IMR-90 (cell line): ENCODE data around the gene CNIH2. TPM values are rescaled to one million over a fixed set of nuclear protein-coding genes. Genes with fewer than 3 reads are reported as not detected.

ENCODE experiments used
- ATAC-seq: fragments of 200-7000 bp; cut with Tn5 transposase; 2 replicates; pipeline ENCODE4 v1.9.1; 2020; ENCODE audit warnings: low read depth, mild to moderate bottlenecking, moderate library complexity
- BruUV-seq: library from RNA; stranded (reverse); fragments of 400-500 nt; replicated peaks from 2 replicates; lab custom pipeline; 2021; lab: Mats Ljungman, UMichigan
- CTCF ChIA-PET: fragments of 300-600 bp; formaldehyde crosslinking; extraction: SDS; loops from one replicate; lab custom pipeline; 2021; ENCODE audit warnings: antibody characterized with exemption; lab: Yijun Ruan, JAX
- POLR2A ChIA-PET: fragments of 300-600 bp; sonication (Branson Sonifier 250); formaldehyde crosslinking; loops from one replicate; lab custom pipeline; 2022; ENCODE audit warnings: antibody characterized with exemption; ENCODE audit not compliant: unreplicated experiment; lab: Charles Lee
- DNase-seq: peaks from one replicate; pipeline ENCODE4 v3.0.0; 2013
- H2AFZ ChIP-seq: replicated peaks from 2 replicates; pipeline ENCODE3; 2013; ENCODE audit warnings: low read length, mild to moderate bottlenecking; ENCODE audit not compliant: poor library complexity
- H2AK5ac ChIP-seq: 2 replicates; pipeline ENCODE4 v1.6.1; 2013; ENCODE audit warnings: low read depth, low read length, inconsistent platforms
- H2AK9ac ChIP-seq: replicated peaks from 2 replicates; pipeline ENCODE3; 2013; ENCODE audit warnings: mild to moderate bottlenecking, low read depth, low read length, moderate library complexity; ENCODE audit not compliant: poor library complexity
- H2BK120ac ChIP-seq: 2 replicates; pipeline ENCODE4 v1.6.1; 2013; ENCODE audit warnings: low read depth, low read length, inconsistent platforms
- H2BK15ac ChIP-seq: 3 replicates; pipeline ENCODE4 v1.6.1; 2013; ENCODE audit warnings: low read depth, low read length, inconsistent platforms
- H2BK20ac ChIP-seq: 2 replicates; pipeline ENCODE4 v1.6.1; 2013; ENCODE audit warnings: low read depth, mild to moderate bottlenecking, inconsistent platforms, low read length, moderate library complexity
- H2BK5ac ChIP-seq: 2 replicates; pipeline ENCODE4 v1.6.1; 2013; ENCODE audit warnings: mild to moderate bottlenecking, low read depth, low read length, inconsistent platforms; ENCODE audit not compliant: poor library complexity, severe bottlenecking
- H3K14ac ChIP-seq: replicated peaks from 2 replicates; pipeline ENCODE4 v1.6.1; 2013; ENCODE audit warnings: low read depth, low read length, inconsistent platforms
- H3K18ac ChIP-seq: 2 replicates; pipeline ENCODE4 v1.6.1; 2013; ENCODE audit warnings: low read depth, low read length, control low read depth
- H3K23ac ChIP-seq: 2 replicates; pipeline ENCODE4 v1.6.1; 2013; ENCODE audit warnings: low read depth, low read length, inconsistent platforms
- H3K27ac ChIP-seq: 2 replicates; pipeline ENCODE4 v1.5.1; 2013; ENCODE audit warnings: mild to moderate bottlenecking, control low read depth, low read length; ENCODE audit not compliant: insufficient read depth
- H3K27me3 ChIP-seq: 2 replicates; pipeline ENCODE4 v1.6.1; 2013; ENCODE audit warnings: low read length; ENCODE audit not compliant: control insufficient read depth, insufficient read depth
- H3K36me3 ChIP-seq: 2 replicates; pipeline ENCODE4 v1.6.1; 2013; ENCODE audit warnings: low read length, mixed read lengths; ENCODE audit not compliant: control insufficient read depth, insufficient read depth
- H3K4ac ChIP-seq: 2 replicates; pipeline ENCODE4 v1.6.1; 2013; ENCODE audit warnings: low read depth, low read length, inconsistent platforms
- H3K4me1 ChIP-seq: 2 replicates; pipeline ENCODE4 v1.6.1; 2013; ENCODE audit warnings: low read length, mixed read lengths; ENCODE audit not compliant: control insufficient read depth, insufficient read depth
- H3K4me2 ChIP-seq: 2 replicates; pipeline ENCODE4 v1.6.1; 2013; ENCODE audit warnings: low read depth, mild to moderate bottlenecking, control low read depth, low read length, moderate library complexity
- H3K4me3 ChIP-seq: 2 replicates; pipeline ENCODE4 v1.5.1; 2013; ENCODE audit warnings: low read depth, mild to moderate bottlenecking, control low read depth, low read length, moderate library complexity; ENCODE audit not compliant: insufficient read depth
- H3K56ac ChIP-seq: 2 replicates; pipeline ENCODE4 v1.6.1; 2013; ENCODE audit warnings: low read length, inconsistent platforms; ENCODE audit not compliant: insufficient read depth; ENCODE audit errors: extremely low read depth
- H3K79me1 ChIP-seq, 2 experiments: 2 replicates each; pipeline ENCODE4 v1.6.1; 2013; ENCODE audit warnings: low read length in 2 of 2, inconsistent platforms in 1 of 2, low read depth in 1 of 2
- H3K9ac ChIP-seq: 2 replicates; pipeline ENCODE4 v1.6.1; 2013; ENCODE audit warnings: low read depth, low read length, control low read depth
- H3K9me1 ChIP-seq: 2 replicates; pipeline ENCODE4 v1.6.1; 2013; ENCODE audit warnings: low read length, inconsistent platforms; ENCODE audit not compliant: insufficient read depth
- H3K9me3 ChIP-seq: 2 replicates; pipeline ENCODE4 v1.6.1; 2013; ENCODE audit warnings: low read length; ENCODE audit not compliant: control insufficient read depth, insufficient read depth
- H4K20me1 ChIP-seq: 2 replicates; pipeline ENCODE4 v1.6.1; 2013; ENCODE audit warnings: low read length, inconsistent platforms; ENCODE audit not compliant: insufficient read depth
- H4K5ac ChIP-seq: 2 replicates; pipeline ENCODE4 v1.6.1; 2013; ENCODE audit warnings: mild to moderate bottlenecking, low read depth, low read length, control low read depth
- H4K8ac ChIP-seq, 2 experiments: 2 replicates each; pipeline ENCODE4 v1.6.1; 2013; ENCODE audit warnings: low read depth in 2 of 2, low read length in 2 of 2, control low read depth in 1 of 2, inconsistent platforms in 1 of 2
- H4K91ac ChIP-seq: 2 replicates; pipeline ENCODE4 v1.6.1; 2013; ENCODE audit warnings: low read depth, low read length, inconsistent platforms; ENCODE audit not compliant: insufficient read depth
- FOS ChIP-seq: fragments of 150-350 bp; IDR thresholded peaks from 2 replicates; pipeline ENCODE4 v1.6.1; 2016; ENCODE audit warnings: low read depth, low read length
- MAFK ChIP-seq: IDR thresholded peaks from 2 replicates; pipeline ENCODE4 v1.6.1; 2012; ENCODE audit warnings: low read depth, low read length, improper control_type of control experiment
- MXI1 ChIP-seq: IDR thresholded peaks from 2 replicates; pipeline ENCODE4 v1.6.1; 2012; ENCODE audit warnings: low read depth, mild to moderate bottlenecking, low read length, moderate library complexity, borderline replicate concordance
- RAD21 ChIP-seq: IDR thresholded peaks from 2 replicates; pipeline ENCODE4 v1.6.1; 2012; ENCODE audit warnings: low read length, improper control_type of control experiment
- RFX5 ChIP-seq: IDR thresholded peaks from 2 replicates; pipeline ENCODE4 v1.8.0; 2012; ENCODE audit warnings: low read depth, mild to moderate bottlenecking, low read length, moderate library complexity
- WGBS, 2 experiments: methylation state at CpG; one replicate each; pipeline versions ENCODE4 v1.1.5 to v1.1.7; 2013; ENCODE audit warnings: missing lambda C conversion rate in 2 of 2; ENCODE audit not compliant: insufficient read length in 1 of 2; ENCODE audit errors: extremely low coverage in 2 of 2; 5-methylcytosine and 5-hydroxymethylcytosine counted together
- dilution Hi-C: fragments of 300-500 bp; cut with HindIII; formaldehyde crosslinking; loops from one replicate; pipeline ENCODE4 v1.14.3; 2018; ENCODE audit warnings: low sequenced_read_pairs; ENCODE audit not compliant: unreplicated experiment
- in situ Hi-C: fragments of 300-500 bp; cut with MboI; formaldehyde crosslinking; loops from 3 replicates; pipeline ENCODE4 v1.14.3; 2019; ENCODE audit warnings: low sequenced_read_pairs, inconsistent platforms, mixed read lengths
- intact Hi-C: fragments of 100-400 bp; cut with micrococcal nuclease; formaldehyde crosslinking; loops from 2 replicates; pipeline ENCODE4 v1.10.0; 2022
- polyA plus RNA-seq, 3 experiments: library from polyadenylated mRNA; depleted of rRNA; stranded (reverse); fragments of >200 nt; gene quantifications; 2 replicates each; pipeline ENCODE4 v1.2.3, GENCODE V29; 2012; ENCODE audit warnings: low replicate concordance in 1 of 3
- total RNA-seq: library from RNA; depleted of rRNA; stranded (reverse); fragments of >200 nt; gene quantifications from 2 replicates; pipeline ENCODE4 v1.2.3, GENCODE V29; 2012
- TF ChIP-seq, protein P1 (sequence below): fragments of 150-350 bp; IDR thresholded peaks from 2 replicates; pipeline ENCODE4 v1.6.1; 2017; ENCODE audit warnings: mild to moderate bottlenecking, antibody characterized with exemption, low read length, low read depth
- TF ChIP-seq, protein P2 (sequence below): conservative IDR thresholded peaks from 2 replicates; pipeline ENCODE4 v1.5.1; 2012; ENCODE audit warnings: mild to moderate bottlenecking, low read depth, low read length, improper control_type of control experiment

CNIH2 gene
- total and polyA plus RNA-seq, 2 of the 4 experiments (the other 2 are of a cell fraction): 0.54 to 3.4 TPM

DNA sequence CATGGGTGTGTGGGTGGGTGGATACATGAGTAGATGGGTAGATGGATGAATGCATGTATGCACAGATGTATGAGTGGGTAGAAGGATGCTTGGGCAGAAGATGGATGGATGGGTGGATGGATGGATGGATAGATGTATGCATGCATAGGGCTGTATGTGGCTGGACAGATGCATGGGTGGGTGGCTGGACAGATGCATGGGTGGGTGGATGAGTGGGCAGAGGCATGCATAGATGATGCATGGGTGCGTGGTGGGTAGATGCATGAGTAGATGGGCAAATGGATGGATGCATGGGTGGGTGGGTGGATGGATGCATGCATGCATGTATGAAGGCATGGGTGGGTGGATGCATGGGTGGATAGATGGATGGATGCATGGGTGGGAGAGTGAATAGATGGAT lies 45.7 kb downstream of the CNIH2 start (continued):
- TF ChIP-seq, protein P1, sequence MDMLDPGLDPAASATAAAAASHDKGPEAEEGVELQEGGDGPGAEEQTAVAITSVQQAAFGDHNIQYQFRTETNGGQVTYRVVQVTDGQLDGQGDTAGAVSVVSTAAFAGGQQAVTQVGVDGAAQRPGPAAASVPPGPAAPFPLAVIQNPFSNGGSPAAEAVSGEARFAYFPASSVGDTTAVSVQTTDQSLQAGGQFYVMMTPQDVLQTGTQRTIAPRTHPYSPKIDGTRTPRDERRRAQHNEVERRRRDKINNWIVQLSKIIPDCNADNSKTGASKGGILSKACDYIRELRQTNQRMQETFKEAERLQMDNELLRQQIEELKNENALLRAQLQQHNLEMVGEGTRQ: no peak
- no peak for TF ChIP-seq RAD21

DNA sequence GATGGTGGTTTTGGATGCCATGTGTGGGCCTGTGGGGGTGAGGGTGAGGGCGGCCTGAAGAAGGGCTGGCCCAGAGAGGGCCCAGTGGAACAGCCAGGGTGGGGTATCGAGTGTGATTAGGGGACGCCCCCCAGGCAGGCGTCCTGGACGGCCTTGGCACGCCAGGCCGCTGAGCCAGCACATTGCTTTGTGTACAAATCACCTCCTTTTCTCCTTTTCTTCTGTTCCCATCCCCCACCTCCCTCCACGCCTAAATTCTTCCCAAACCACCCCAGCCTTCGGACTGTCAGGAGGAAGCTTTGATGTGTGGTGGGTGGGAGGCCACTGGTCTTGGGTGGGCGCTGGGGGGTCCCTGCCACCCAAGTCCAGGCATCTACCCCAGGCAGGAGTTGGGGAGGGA lies 46.7 kb downstream of the CNIH2 start:
- Histone ChIP-seq H2BK120ac (peak overlapping the region; percentile 97), H3K4me1 (peaks cover 43% of the 10 kb centered on the region), H3K18ac (peak overlapping the region; percentile 91), H3K9me1 (peaks cover 29% of the 10 kb centered on the region), H4K5ac (peak overlapping the region; percentile 88), H3K36me3 (no peaks in the 10 kb centered on the region), H2BK15ac (peak overlapping the region; percentile 99; the same call in 2 of the 3 replicates), H3K9me3 (no peaks in the 10 kb centered on the region), H3K27me3 (no peaks in the 10 kb centered on the region), H4K91ac (peak overlapping the region; percentile 100), H3K14ac (peak overlapping the region; percentile 96), H3K9ac (peak overlapping the region; percentile 18; the same call in 1 of the 2 replicates), H2BK20ac (peak overlapping the region; percentile 96), H2BK5ac (peak overlapping the region; percentile 100), H3K23ac (peak overlapping the region; percentile 91; the same call in 1 of the 2 replicates), H3K27ac (peak overlapping the region; percentile 79), H3K56ac (peak overlapping the region; percentile 29; the same call in 1 of the 2 replicates), H4K20me1 (no peaks in the 10 kb centered on the region), H4K8ac (peak overlapping the region; percentile 81 to 95), H2AFZ (peak overlapping the region; percentile 96), H2AK9ac (peak overlapping the region; percentile 97), H3K4me3 (no peak overlapping the region), H3K4ac (peak overlapping the region; percentile 100), H3K79me1 (peaks cover 0 to 35% of the 10 kb centered on the region in 2 experiments; a peak in 3 of 4 replicates), H3K4me2 (peak overlapping the region; percentile 12), H2AK5ac (peak overlapping the region; percentile 100)
- CTCF ChIA-PET: no interaction called here
- dilution Hi-C loops (no loop called here), intact Hi-C loops (no loop called here), in situ Hi-C loops (no loop called here)
- no TSS peak for BruUV-seq
- TF ChIP-seq RFX5 (no peak), MAFK (peak; percentile 86), MXI1 (no peak), FOS (no peak)
- TF ChIP-seq, protein P2, sequence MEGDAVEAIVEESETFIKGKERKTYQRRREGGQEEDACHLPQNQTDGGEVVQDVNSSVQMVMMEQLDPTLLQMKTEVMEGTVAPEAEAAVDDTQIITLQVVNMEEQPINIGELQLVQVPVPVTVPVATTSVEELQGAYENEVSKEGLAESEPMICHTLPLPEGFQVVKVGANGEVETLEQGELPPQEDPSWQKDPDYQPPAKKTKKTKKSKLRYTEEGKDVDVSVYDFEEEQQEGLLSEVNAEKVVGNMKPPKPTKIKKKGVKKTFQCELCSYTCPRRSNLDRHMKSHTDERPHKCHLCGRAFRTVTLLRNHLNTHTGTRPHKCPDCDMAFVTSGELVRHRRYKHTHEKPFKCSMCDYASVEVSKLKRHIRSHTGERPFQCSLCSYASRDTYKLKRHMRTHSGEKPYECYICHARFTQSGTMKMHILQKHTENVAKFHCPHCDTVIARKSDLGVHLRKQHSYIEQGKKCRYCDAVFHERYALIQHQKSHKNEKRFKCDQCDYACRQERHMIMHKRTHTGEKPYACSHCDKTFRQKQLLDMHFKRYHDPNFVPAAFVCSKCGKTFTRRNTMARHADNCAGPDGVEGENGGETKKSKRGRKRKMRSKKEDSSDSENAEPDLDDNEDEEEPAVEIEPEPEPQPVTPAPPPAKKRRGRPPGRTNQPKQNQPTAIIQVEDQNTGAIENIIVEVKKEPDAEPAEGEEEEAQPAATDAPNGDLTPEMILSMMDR: no peak
- DNase-seq: no peak
- peak; percentile 1; the same call in 1 of the 2 replicates for ATAC-seq
- POLR2A ChIA-PET: no interaction called here
- no CpG with 5 or more reads among the region's 10 CpGs for WGBS, 2 experiments
